WTC11 (cell line): ENCODE results near the gene FCGR3B.
"Not testable (repeated sequence)": the region's sequence is repeated elsewhere in the genome, so short reads cannot be mapped to it uniquely, and the experiment has no call there.

ENCODE experiments used
- ATF3 ChIP-seq: sonication (generic); formaldehyde crosslinking; conservative IDR thresholded peaks from 2 replicates; pipeline ENCODE4 v1.8.1; 2022; ENCODE audit warnings: mild to moderate bottlenecking, missing genetic modification reagents
- USF2 ChIP-seq: sonication (generic); formaldehyde crosslinking; IDR thresholded peaks from 2 replicates; pipeline ENCODE4 v1.8.1; 2023; ENCODE audit warnings: mild to moderate bottlenecking, missing genetic modification reagents, moderate library complexity
- ZNF263 ChIP-seq: sonication (generic); formaldehyde crosslinking; IDR thresholded peaks from 2 replicates; pipeline ENCODE4 v1.8.1; 2022; ENCODE audit warnings: low read depth, mild to moderate bottlenecking, moderate library complexity, missing genetic modification reagents

GRCh38 chr1:161642697-161643096 is 11.7 kb upstream of the FCGR3B start:
- not testable (repeated sequence) for TF ChIP-seq USF2, ZNF263, ATF3 (CRISPR knock-in tag)
